Neuronal stem cell (in vitro differentiated cells): ENCODE measurements around the gene RANBP10.

Source experiments
- DNase-seq: peaks from one replicate; pipeline ENCODE4 v3.0.0-alpha.2; 2013; ENCODE audit warnings: low spot score
- H2AFZ ChIP-seq: one replicate; pipeline ENCODE4 v1.6.1; 2013; ENCODE audit warnings: mild to moderate bottlenecking, low read length, inconsistent platforms
- H2AK5ac ChIP-seq: 2 replicates; pipeline ENCODE4 v1.6.1; 2013; ENCODE audit warnings: low read depth, mild to moderate bottlenecking, inconsistent platforms, low read length, moderate library complexity, mixed read lengths
- H2BK120ac ChIP-seq: 2 replicates; pipeline ENCODE4 v1.6.1; 2013; ENCODE audit warnings: low read depth, mild to moderate bottlenecking, inconsistent platforms, low read length, moderate library complexity, mixed read lengths
- H2BK12ac ChIP-seq: one replicate; pipeline ENCODE4 v1.6.1; 2013; ENCODE audit warnings: low read length, inconsistent platforms
- H2BK15ac ChIP-seq: 2 replicates; pipeline ENCODE4 v1.6.1; 2013; ENCODE audit warnings: mild to moderate bottlenecking, low read length, inconsistent platforms, mixed read lengths
- H2BK5ac ChIP-seq: one replicate; pipeline ENCODE4 v1.6.1; 2013; ENCODE audit warnings: inconsistent platforms, mild to moderate bottlenecking, low read length, moderate library complexity
- H3K14ac ChIP-seq: one replicate; pipeline ENCODE4 v1.6.1; 2013; ENCODE audit warnings: low read length, inconsistent platforms
- H3K18ac ChIP-seq: 2 replicates; pipeline ENCODE4 v1.6.1; 2013; ENCODE audit warnings: low read length, inconsistent platforms
- H3K23ac ChIP-seq: 2 replicates; pipeline ENCODE4 v1.6.1; 2013; ENCODE audit warnings: low read depth, mild to moderate bottlenecking, mixed read lengths, low read length, inconsistent platforms; ENCODE audit not compliant: poor library complexity
- H3K27ac ChIP-seq: replicated peaks from 3 replicates; pipeline ENCODE4 v1.5.1; 2013; ENCODE audit warnings: low read length, inconsistent platforms
- H3K27me3 ChIP-seq, 3 experiments: 2 replicates each; pipeline ENCODE4 v1.6.1; 2013; ENCODE audit warnings: low read length in 3 of 3, mild to moderate bottlenecking in 2 of 3, inconsistent platforms in 1 of 3, low read depth in 1 of 3, mixed read lengths in 1 of 3, moderate library complexity in 1 of 3; ENCODE audit not compliant: control insufficient read depth in 3 of 3, insufficient read depth in 3 of 3
- H3K36me3 ChIP-seq, 2 donors: replicated peaks in 1 of 2; 2 replicates each; pipeline ENCODE4 v1.6.1; 2013; ENCODE audit warnings: low read length in 2 of 2; ENCODE audit not compliant: control insufficient read depth in 2 of 2, insufficient read depth in 2 of 2
- H3K4ac ChIP-seq: 2 replicates; pipeline ENCODE4 v1.6.1; 2013; ENCODE audit warnings: inconsistent platforms, mild to moderate bottlenecking, low read length, moderate library complexity
- H3K4me1 ChIP-seq, 2 donors: 1 replicate in 1 of 2; 2 replicates in 1 of 2; pipeline ENCODE4 v1.6.1; 2013; ENCODE audit warnings: low read length in 2 of 2, low read depth in 1 of 2; ENCODE audit not compliant: control insufficient read depth in 2 of 2, insufficient read depth in 1 of 2
- H3K4me2 ChIP-seq: one replicate; pipeline ENCODE4 v1.6.1; 2013; ENCODE audit warnings: mild to moderate bottlenecking, low read length, inconsistent platforms; ENCODE audit not compliant: insufficient read depth, poor library complexity, severe bottlenecking
- H3K4me3 ChIP-seq, 2 donors: 2 replicates each; pipeline ENCODE4 v1.5.1; 2013; ENCODE audit warnings: low read length in 2 of 2, mild to moderate bottlenecking in 2 of 2, inconsistent platforms in 1 of 2, moderate library complexity in 1 of 2
- H3K79me1 ChIP-seq: one replicate; pipeline ENCODE4 v1.6.1; 2013; ENCODE audit warnings: low read depth, mild to moderate bottlenecking, inconsistent platforms, low read length, moderate library complexity
- H3K9ac ChIP-seq: one replicate; pipeline ENCODE4 v1.6.1; 2013; ENCODE audit warnings: mild to moderate bottlenecking, low read depth, low read length, inconsistent platforms; ENCODE audit not compliant: poor library complexity
- H3K9me3 ChIP-seq, 2 donors: replicated peaks in 1 of 2; 2 replicates each; pipeline versions ENCODE3 to v1.6.1; 2013; ENCODE audit warnings: low read length in 2 of 2, mild to moderate bottlenecking in 2 of 2, inconsistent platforms in 1 of 2, low read depth in 1 of 2, mixed read lengths in 1 of 2, moderate library complexity in 1 of 2; ENCODE audit not compliant: control insufficient read depth in 2 of 2, insufficient read depth in 1 of 2
- H4K8ac ChIP-seq: one replicate; pipeline ENCODE4 v1.6.1; 2013; ENCODE audit warnings: low read depth, mild to moderate bottlenecking, inconsistent platforms, low read length, moderate library complexity
- H4K91ac ChIP-seq: one replicate; pipeline ENCODE4 v1.6.1; 2013; ENCODE audit warnings: low read length, low read depth, mild to moderate bottlenecking, inconsistent platforms; ENCODE audit not compliant: poor library complexity
- WGBS, 2 donors: extraction: QIAGEN DNeasy Blood & Tissue Kit; methylation state at CpG; one replicate each; pipeline ENCODE4 v1.1.7; 2013; ENCODE audit warnings: missing lambda C conversion rate in 2 of 2, mixed read lengths in 1 of 2; ENCODE audit not compliant: insufficient read length in 2 of 2, insufficient replicate concordance in 1 of 2; ENCODE audit errors: extremely low coverage in 2 of 2; 5-methylcytosine and 5-hydroxymethylcytosine counted together

The RANBP10 gene

GRCh38 chr16:67703626-67704025 is 102.7 kb downstream of the RANBP10 start:
- no peak overlapping the region for H2BK5ac ChIP-seq
- no peaks in the 10 kb centered on the region for H3K27me3 ChIP-seq
- no peaks in the 10 kb centered on the region for H3K4me1 ChIP-seq
- H3K27ac ChIP-seq, result no peak overlapping the region
- no peak overlapping the region for H4K91ac ChIP-seq
- H2AFZ ChIP-seq, result no peak overlapping the region
- H3K79me1 ChIP-seq, result peaks cover 2% of the 10 kb centered on the region
- no peak overlapping the region for H3K4ac ChIP-seq
- H2BK12ac ChIP-seq, result no peak overlapping the region
- H2BK120ac ChIP-seq, result no peak overlapping the region
- peaks cover 3 to 12% of the 10 kb centered on the region in 2 donors for H3K9me3 ChIP-seq
- H3K4me2 ChIP-seq, result no peak overlapping the region
- H3K18ac ChIP-seq, result no peak overlapping the region
- H2BK15ac ChIP-seq, result no peak overlapping the region
- H3K14ac ChIP-seq, result no peak overlapping the region
- no peak for DNase-seq
- H4K8ac ChIP-seq, result no peak overlapping the region
- H3K9ac ChIP-seq, result no peak overlapping the region
- no peak overlapping the region for H3K23ac ChIP-seq
- H2AK5ac ChIP-seq, result no peak overlapping the region
- H3K36me3 ChIP-seq, result peaks cover 3 to 10% of the 10 kb centered on the region in 2 donors
- no peak overlapping the region for H3K4me3 ChIP-seq
- WGBS, 2 donors, result no CpG with 5 or more reads among the region's 2 CpGs

GRCh38 chr16:67702130-67702529 is 104.2 kb downstream of the RANBP10 start:
- Histone ChIP-seq H3K4ac (no peak overlapping the region), H3K4me1 (no peaks in the 10 kb centered on the region), H2BK15ac (no peak overlapping the region), H3K4me2 (no peak overlapping the region), H2AK5ac (no peak overlapping the region), H3K18ac (no peak overlapping the region), H3K36me3 (peaks cover 5 to 19% of the 10 kb centered on the region in 2 donors), H4K91ac (no peak overlapping the region), H3K27me3 (no peaks in the 10 kb centered on the region), H2AFZ (no peak overlapping the region), H3K14ac (no peak overlapping the region), H2BK12ac (no peak overlapping the region), H4K8ac (no peak overlapping the region), H3K79me1 (peaks cover 2% of the 10 kb centered on the region), H3K9ac (no peak overlapping the region), H3K9me3 (peaks cover 3 to 13% of the 10 kb centered on the region in 2 donors), H2BK120ac (no peak overlapping the region), H3K4me3 (no peak overlapping the region), H2BK5ac (no peak overlapping the region), H3K23ac (no peak overlapping the region), H3K27ac (no peak overlapping the region)
- no peak for DNase-seq
- no CpG with 5 or more reads among the region's 4 CpGs for WGBS, 2 donors

DNA sequence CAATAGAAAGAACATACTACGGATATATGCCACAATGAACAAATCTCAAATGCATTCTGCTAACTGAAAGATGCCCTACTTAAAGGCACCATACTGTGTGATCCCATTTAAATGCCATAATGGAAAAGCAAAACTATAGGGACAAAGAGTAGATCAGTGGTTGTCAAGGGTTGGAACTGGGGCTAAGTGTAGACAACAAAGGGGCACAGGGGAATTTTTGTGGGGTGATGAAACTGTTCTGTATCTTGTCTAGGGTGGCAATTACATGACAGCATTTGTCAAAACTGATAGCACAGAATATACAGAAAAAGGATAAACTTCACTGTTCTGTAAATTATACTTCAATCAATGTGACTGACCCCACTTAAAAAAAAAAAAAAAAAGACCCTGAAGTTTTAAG is 104.9 kb downstream of the RANBP10 start:
- Histone ChIP-seq H3K27me3 (no peaks in the 10 kb centered on the region), H3K27ac (no peak overlapping the region), H3K4me1 (no peaks in the 10 kb centered on the region), H3K4ac (no peak overlapping the region), H4K8ac (no peak overlapping the region), H4K91ac (no peak overlapping the region), H3K4me3 (no peak overlapping the region), H2BK120ac (no peak overlapping the region), H2BK5ac (no peak overlapping the region), H2AK5ac (no peak overlapping the region), H3K36me3 (peaks cover 6 to 19% of the 10 kb centered on the region in 2 donors), H3K4me2 (no peak overlapping the region), H3K14ac (no peak overlapping the region), H2AFZ (no peak overlapping the region), H2BK12ac (no peak overlapping the region), H3K9me3 (peaks cover 3 to 13% of the 10 kb centered on the region in 2 donors), H3K9ac (no peak overlapping the region), H3K79me1 (peaks cover 2% of the 10 kb centered on the region), H3K18ac (no peak overlapping the region), H3K23ac (no peak overlapping the region), H2BK15ac (no peak overlapping the region)
- no CpG with 5 or more reads among the region's 1 CpG for WGBS, 2 donors
- DNase-seq, result no peak

- Histone ChIP-seq H3K4me2 (no peak overlapping the region), H3K9ac (no peak overlapping the region), H2AFZ (no peak overlapping the region), H2BK120ac (no peak overlapping the region), H3K27me3 (no peaks in the 10 kb centered on the region), H2BK12ac (no peak overlapping the region), H4K91ac (no peak overlapping the region), H3K79me1 (no peaks in the 10 kb centered on the region), H2AK5ac (no peak overlapping the region), H3K4me1 (no peaks in the 10 kb centered on the region), H3K4ac (no peak overlapping the region), H3K14ac (no peak overlapping the region), H3K18ac (no peak overlapping the region), H2BK5ac (no peak overlapping the region), H3K9me3 (peaks cover 3 to 13% of the 10 kb centered on the region in 2 donors), H3K36me3 (peaks cover 3 to 19% of the 10 kb centered on the region in 2 donors), H4K8ac (no peak overlapping the region), H3K27ac (no peak overlapping the region), H3K23ac (no peak overlapping the region), H2BK15ac (no peak overlapping the region), H3K4me3 (no peak overlapping the region)
- no peak for DNase-seq
- no CpG with 5 or more reads among the region's 7 CpGs for WGBS, 2 donors
These were observed 107.1 kb downstream of the RANBP10 start for GRCh38 chr16:67699265-67699664.
